GM18502 (cell line): Measurements from ENCODE around the gene CLDN22.
"Not testable (repeated sequence)": the region's sequence is repeated elsewhere in the genome, so short reads cannot be mapped to it uniquely, and the experiment has no call there.

Experiments used
- ATAC-seq: cut with Tn5 transposase; IDR thresholded peaks from one replicate; pipeline ENCODE4 v1.9.1; 2021; ENCODE audit warnings: mild to moderate bottlenecking; ENCODE audit not compliant: unreplicated experiment, poor library complexity

CLDN22 gene

DNA sequence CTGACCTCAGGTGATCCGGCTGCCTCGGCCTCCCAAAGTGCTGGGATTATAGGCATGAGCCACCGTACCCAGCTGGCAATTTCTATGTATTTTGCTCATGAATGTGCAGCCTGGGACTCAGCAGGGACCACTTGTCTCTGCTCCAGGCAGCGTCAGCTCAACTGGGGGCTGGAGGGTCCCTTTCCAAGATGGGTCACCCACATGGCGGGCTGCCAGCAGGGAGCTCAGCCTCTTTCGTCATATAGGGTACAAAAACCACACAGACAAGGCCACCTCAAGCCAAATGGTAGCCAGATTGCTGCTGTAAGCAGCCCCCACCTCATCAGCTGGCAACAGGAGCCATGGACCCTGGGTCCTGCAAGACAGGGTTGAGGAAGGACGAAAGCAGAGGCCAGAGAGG, 4.5 kb upstream of the CLDN22 start:
- no peak for ATAC-seq

- ATAC-seq: not testable (repeated sequence)
Measured at GRCh38 chr4:183324056-183324455, 4.0 kb upstream of the CLDN22 start.

DNA sequence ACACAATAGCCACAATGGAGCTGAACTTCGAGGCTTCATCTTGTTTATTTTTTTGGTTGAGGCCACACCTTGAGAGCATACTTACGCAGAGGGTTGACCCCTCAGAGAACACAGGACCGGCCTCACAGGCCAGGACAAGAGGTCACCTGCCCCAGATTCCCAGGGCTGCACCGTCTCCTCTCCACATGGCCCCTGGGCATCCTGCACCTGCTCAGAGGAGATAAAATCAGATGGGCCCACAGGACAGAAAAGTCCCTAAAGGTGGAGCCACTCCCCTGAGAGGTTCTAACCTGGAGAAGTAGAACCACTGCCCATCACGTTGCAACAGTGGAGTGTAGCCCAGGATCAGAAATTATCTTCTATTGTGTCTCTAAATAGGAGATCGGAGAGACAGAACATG, 3.2 kb upstream of the CLDN22 start:
- ATAC-seq: no peak

DNA sequence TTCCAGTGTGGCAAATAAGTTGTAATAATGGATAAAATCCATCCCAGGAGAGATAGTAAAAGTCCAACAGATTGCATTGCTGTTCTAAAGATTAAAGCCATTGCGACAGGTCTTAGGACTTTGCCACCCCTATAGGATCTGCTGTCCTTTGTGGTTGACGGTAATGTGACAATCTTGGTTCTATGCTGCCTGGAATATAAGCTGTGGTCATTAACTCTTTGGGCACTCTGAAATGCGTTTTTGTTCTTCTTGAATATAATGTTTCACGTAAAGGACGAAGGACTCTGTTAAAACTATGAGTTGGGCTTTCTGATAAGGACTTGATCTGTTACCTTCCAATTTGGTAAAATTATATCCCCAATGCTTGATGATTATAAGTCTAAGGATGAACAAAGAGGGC, 2.2 kb upstream of the CLDN22 start, which contains the start of gene CLDN24:
CLDN24 (minus strand) TSS at position 101 of the 400 bp plus-strand sequence; CDS start at position 101, 0 bp downstream.
- ATAC-seq: no peak

DNA sequence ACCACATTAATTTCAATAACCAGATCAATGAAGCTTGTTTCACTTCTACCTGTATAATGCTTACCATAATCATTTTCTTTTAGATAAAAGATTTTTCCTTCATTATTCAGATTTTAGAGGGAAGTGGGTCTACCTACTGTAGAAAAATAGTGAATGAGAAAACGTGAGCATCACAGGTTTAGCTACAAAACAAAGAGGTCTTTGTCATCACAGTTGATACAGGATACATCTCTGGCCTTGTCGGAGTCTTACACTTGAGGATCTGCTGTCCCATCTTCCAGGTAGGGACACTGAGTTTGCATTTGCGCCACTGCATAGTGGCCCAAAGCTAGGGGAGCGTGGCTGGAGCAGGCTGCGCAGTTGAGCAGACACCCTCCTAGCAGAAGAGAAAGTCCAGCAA, 1.4 kb upstream of the CLDN22 start:
- ATAC-seq: no peak

DNA sequence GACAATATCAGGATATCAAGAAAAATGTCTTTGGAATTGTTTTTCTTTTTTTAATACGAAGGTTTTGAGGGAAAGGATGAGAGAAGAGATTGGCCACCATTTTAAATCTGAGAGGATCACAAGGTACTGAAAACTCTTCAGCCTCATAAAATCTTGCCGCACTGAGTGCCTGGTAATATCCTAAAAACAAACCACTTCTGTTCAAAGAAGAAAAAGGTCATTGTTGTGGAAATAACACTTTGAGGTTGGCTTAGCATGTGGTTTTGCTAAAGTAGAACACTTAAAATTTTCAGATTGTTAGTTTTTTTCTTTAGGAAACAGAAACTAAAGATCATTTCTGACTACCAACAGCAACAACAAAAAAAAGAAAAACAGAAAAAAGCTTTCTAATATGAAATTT, 1.0 kb upstream of the CLDN22 start:
- ATAC-seq: no peak

DNA sequence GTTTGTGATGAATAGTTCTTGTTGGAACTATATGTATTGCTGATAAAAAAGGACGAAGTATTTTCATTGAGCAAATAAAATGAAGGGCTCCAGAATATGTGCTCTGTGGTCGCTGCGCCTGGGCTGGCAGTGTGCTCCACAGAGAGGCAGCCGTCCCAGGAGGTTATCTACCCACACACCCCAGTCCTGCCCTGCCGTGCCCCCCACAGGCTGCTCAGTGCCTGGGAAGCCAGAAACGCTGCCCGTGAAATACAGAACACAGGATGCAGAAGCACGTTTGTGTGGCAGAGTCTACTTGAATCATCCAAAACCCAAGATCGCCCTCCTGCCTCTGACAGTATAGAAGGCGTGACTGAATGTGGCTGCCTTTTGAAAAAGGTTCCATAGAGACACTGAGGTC, 1.4 kb downstream of the CLDN22 start:
- no peak for ATAC-seq

DNA sequence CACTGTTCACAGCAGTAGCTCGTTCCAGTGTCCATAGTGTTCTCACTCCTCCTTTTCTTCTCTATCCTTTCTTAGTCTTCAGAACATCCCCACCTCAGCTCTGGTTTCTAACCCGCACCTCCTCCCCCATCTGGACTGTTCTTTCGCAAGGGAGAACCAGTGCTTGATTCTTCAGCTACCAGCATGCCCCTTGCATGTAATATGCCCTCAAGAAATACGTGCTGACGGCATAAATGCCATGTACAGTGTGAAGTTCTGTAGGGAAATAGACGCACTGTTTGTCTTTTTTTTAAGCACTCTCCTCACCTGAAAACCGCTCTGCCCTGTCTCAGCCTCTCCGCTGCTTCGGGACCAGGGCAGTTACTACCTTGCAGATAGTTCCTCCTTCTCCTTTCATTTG, 5.3 kb downstream of the CLDN22 start:
- no peak for ATAC-seq

- no peak for ATAC-seq
Measured at GRCh38 chr4:183314336-183314735, 5.7 kb downstream of the CLDN22 start.

- no peak for ATAC-seq
Measured at GRCh38 chr4:183312841-183313240, 7.2 kb downstream of the CLDN22 start.

DNA sequence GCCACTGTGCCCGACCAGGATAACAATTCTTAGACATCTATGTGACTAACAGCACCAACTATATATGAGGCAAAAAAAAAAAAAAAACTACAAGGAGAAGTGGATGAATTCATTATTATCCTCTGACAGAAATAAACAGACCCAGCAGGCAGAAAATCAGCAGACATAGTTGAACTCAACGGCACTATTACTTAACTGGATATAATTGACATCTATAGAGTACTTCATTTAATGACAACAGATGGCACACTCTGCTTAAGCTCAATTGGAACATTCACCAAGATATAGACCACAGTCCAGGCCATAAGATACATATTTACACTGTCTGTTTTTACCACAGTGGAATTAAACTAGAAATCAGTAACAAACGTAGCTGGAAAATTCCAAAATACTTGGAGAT, 13.3 kb downstream of the CLDN22 start:
- no peak for ATAC-seq

DNA sequence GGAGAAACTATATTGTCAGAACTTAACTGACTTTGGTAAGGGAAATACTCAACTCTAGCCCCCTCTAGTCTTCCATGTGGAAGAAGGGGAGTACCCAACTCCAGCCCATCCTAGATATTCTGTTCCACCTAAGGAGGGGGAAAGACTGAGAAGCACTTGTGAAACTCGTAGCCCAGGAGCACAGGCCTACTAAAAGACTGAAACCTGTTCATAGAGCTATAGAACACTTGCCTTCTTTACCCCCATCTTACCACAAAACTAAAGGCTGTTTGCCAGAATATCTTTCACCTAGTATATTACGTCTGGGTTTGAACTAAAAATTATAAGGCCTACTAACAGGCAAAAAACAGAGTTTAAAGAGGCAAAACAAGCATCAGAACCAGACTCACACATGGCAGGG, 15.5 kb downstream of the CLDN22 start:
- no peak for ATAC-seq

- no peak for ATAC-seq
Measured at GRCh38 chr4:183304067-183304466, 16.0 kb downstream of the CLDN22 start.

GRCh38 chr4:183303301-183303700, 16.8 kb downstream of the CLDN22 start:
- no peak for ATAC-seq

- ATAC-seq: no peak
Measured at GRCh38 chr4:183300655-183301054, 19.4 kb downstream of the CLDN22 start.

- ATAC-seq: no peak
Measured at GRCh38 chr4:183300070-183300469, 20.0 kb downstream of the CLDN22 start.

DNA sequence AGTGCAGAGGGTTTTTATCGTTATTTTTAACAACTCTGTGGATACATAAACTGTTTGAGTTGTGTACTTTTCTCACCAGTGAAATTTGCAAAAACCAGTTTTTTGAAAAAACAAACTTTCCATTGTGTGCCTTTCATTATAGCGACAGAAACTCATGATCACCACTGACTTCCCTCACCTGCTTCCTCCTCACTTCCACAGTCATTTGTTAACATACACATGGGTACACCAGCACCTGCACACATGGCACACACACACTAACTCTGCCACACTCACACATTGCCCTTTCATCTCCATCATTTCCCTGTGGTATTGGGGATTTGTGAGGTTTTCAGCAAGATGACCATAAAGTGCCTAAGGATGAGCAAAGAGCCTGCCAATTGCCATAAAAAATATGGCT, 20.6 kb downstream of the CLDN22 start:
- ATAC-seq: no peak

DNA sequence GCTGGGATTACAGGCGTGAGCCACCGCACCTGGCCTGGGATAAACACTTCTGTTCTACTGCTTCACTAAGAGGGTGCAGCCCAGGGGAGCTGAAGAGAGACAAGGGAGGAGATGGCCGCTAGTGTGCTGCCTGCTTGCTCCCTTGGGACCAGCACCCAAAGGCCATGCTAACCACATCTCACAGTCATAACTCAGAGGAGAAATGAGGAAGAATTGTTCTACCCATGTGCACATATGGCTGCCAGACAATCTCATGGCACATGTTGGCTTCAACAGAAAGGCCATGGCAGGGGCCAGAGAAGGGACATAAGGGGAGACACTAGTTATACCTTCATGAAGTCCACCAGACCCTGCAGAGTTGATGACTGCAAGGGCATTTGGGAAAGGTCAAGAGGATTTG, 22.4 kb downstream of the CLDN22 start:
- peak; percentile 69 for ATAC-seq

GRCh38 chr4:183295711-183296110, 24.4 kb downstream of the CLDN22 start:
- no peak for ATAC-seq

GRCh38 chr4:183291070-183291469, 29.0 kb downstream of the CLDN22 start:
- ATAC-seq: no peak

DNA sequence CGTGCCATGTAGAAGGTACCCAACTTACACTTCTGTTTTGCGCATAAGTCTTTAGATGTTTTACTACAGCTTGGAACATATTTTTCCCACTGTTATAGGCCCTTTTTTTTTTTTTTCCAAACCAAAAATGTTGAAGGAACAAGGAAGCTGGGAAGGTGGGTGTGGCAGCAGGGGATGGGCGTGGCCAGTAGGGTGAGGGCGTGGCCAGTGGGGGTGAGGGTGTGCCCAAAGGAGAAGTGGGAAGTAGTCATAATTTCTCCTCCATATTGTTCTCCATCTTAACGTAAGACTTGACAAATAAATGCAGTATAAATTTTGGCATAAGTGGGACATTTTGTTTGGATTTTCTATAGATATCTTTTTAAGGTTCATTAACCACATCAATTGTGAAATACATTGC, 30.4 kb downstream of the CLDN22 start:
- ATAC-seq: no peak

- no peak for ATAC-seq
Measured at GRCh38 chr4:183288955-183289354, 31.1 kb downstream of the CLDN22 start.

DNA sequence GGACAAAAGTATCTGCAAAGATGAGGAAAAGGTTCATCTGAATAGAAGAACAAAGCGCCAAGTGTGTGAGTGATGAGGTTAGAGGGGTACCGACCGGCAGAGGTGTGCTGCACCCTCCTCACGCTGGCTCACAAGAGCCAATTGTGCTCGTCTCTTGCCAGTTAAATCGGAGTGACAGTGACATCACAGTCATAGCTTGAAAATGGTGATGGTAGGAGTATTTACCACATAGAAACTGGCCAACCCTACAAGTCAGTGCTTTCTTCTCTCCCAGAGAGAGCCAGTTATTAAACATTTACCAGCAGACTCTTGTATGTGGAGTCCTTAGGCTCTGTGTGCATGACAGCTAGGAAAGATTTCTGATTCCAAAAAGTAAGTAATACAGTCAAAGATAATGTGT, 32.4 kb downstream of the CLDN22 start:
- ATAC-seq: peak; percentile 58
